OCI-LY1 (cell line): Measurements from ENCODE around the gene TRAK1.

Experiments used
- H2AFZ ChIP-seq: fragments of 200-600 bp; sonication (generic), shearing (Covaris generic); 2 replicates; pipeline ENCODE4 v1.6.0; 2014; ENCODE audit warnings: antibody characterized with exemption, mild to moderate bottlenecking, low read length
- H3F3A ChIP-seq: fragments of 200-600 bp; sonication (generic), shearing (Covaris generic); 2 replicates; pipeline ENCODE4 v1.6.0; 2014; ENCODE audit warnings: mild to moderate bottlenecking, antibody characterized with exemption, low read length, moderate library complexity; ENCODE audit not compliant: insufficient read depth
- H3K27ac ChIP-seq: fragments of 200-600 bp; sonication (generic); 2 replicates; pipeline ENCODE4 v1.5.1; 2014; ENCODE audit warnings: low read length, mixed run types, mild to moderate bottlenecking, low read depth; ENCODE audit not compliant: poor library complexity, severe bottlenecking
- H3K27me3 ChIP-seq: fragments of 200-600 bp; sonication (generic); 2 replicates; pipeline ENCODE4 v1.6.0; 2014; ENCODE audit warnings: antibody characterized with exemption, mild to moderate bottlenecking, low read length, moderate library complexity; ENCODE audit not compliant: insufficient read depth
- H3K36me3 ChIP-seq: fragments of 200-600 bp; sonication (generic); 2 replicates; pipeline ENCODE4 v1.6.1; 2014; ENCODE audit warnings: mild to moderate bottlenecking, antibody characterized with exemption, low read length, moderate library complexity, mixed read lengths; ENCODE audit not compliant: insufficient read depth
- H3K4me1 ChIP-seq: fragments of 200-600 bp; sonication (generic); 2 replicates; pipeline ENCODE4 v1.5.1; 2014; ENCODE audit warnings: mild to moderate bottlenecking, low read length, moderate library complexity; ENCODE audit not compliant: insufficient read depth, severe bottlenecking
- H3K4me2 ChIP-seq: fragments of 200-600 bp; sonication (generic), shearing (Covaris generic); 2 replicates; pipeline ENCODE4 v1.6.1; 2014; ENCODE audit warnings: low read length
- H3K4me3 ChIP-seq: fragments of 200-600 bp; sonication (generic); 2 replicates; pipeline ENCODE4 v1.5.1; 2014; ENCODE audit warnings: low read length, low read depth, mild to moderate bottlenecking, mixed read lengths; ENCODE audit not compliant: poor library complexity, severe bottlenecking
- H3K79me2 ChIP-seq: fragments of 200-600 bp; shearing (Covaris generic); 2 replicates; pipeline ENCODE4 v1.6.1; 2016; ENCODE audit warnings: mixed run types, low read length, mixed read lengths; ENCODE audit not compliant: insufficient read depth
- H3K9ac ChIP-seq: fragments of 200-600 bp; sonication (generic), shearing (Covaris generic); 2 replicates; pipeline ENCODE4 v1.6.1; 2014; ENCODE audit warnings: mild to moderate bottlenecking, low read length, mixed read lengths
- H3K9me2 ChIP-seq: fragments of 200-600 bp; sonication (generic), shearing (Covaris generic); 2 replicates; pipeline ENCODE4 v1.6.1; 2014; ENCODE audit warnings: low read depth, mild to moderate bottlenecking, low read length, mixed read lengths
- H3K9me3 ChIP-seq: fragments of 200-600 bp; shearing (Covaris generic); 2 replicates; pipeline ENCODE4 v1.6.1; 2014; ENCODE audit warnings: low read length, mixed read lengths
- H4K20me1 ChIP-seq: fragments of 200-600 bp; sonication (generic), shearing (Covaris generic); 2 replicates; pipeline ENCODE4 v1.6.0; 2016; ENCODE audit warnings: mild to moderate bottlenecking, low read length; ENCODE audit not compliant: insufficient read depth
- EZH2 ChIP-seq: fragments of 200-600 bp; sonication (generic), shearing (Covaris generic); IDR thresholded peaks from 2 replicates; pipeline ENCODE4 v1.8.0; 2017; ENCODE audit warnings: borderline replicate concordance, mixed run types, mild to moderate bottlenecking, antibody characterized with exemption, low read length, moderate library complexity, mixed read lengths
- TF ChIP-seq, protein P1 (sequence below): fragments of 200-600 bp; sonication (generic), shearing (Covaris generic); IDR thresholded peaks from 2 replicates; pipeline ENCODE4 v1.5.1; 2017; ENCODE audit warnings: mild to moderate bottlenecking, antibody characterized with exemption, low read length, moderate library complexity, mixed read lengths

The TRAK1 gene

DNA sequence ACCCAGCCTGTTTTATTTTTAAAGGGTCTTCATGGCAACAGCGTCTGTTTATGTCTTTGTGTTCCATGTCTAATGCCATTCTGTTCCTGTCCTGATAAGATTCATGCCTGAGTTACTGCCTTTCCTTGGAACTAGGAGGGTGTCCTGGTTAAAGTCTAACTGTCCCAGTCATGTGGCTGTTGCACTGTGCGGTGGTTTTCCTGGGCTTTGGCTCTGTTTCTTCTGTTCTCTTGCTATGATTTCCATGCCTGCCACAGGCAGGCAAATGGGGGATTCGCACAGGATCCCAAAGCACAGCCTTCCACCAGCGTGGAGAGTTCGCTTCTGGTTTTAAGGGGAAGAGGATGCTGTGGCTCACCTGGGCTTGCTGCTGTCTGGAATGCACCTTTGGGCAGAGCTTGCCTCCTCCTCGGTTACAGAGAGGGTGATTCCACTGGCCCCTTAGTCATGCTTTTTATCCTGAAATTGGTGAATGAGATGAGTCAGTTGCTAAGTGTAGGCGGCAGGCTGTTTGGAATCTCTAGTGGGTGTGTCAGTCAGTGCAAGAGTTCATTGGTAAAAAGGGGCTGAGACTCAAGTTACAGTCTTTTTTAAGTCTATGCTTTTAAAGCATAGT is 88.1 kb downstream of the TRAK1 start:
- Histone ChIP-seq H3K4me1 (peaks cover 26% of the 10 kb centered on the region), H3K9me2 (no peaks in the 10 kb centered on the region), H4K20me1 (0 out of 2 replicates have a peak, but pooled peaks cover 2% of the 10 kb centered on the region), H3K4me2 (no peak overlapping the region), H3F3A (no peaks in the 10 kb centered on the region), H3K9me3 (no peaks in the 10 kb centered on the region), H3K27ac (no peak overlapping the region), H2AFZ (no peak overlapping the region), H3K4me3 (no peak overlapping the region), H3K27me3 (no peaks in the 10 kb centered on the region), H3K9ac (no peak overlapping the region), H3K36me3 (peaks cover 42% of the 10 kb centered on the region; the same call in 1 of the 2 replicates), H3K79me2 (peaks cover 4% of the 10 kb centered on the region)
- TF ChIP-seq EZH2, result no peak
- TF ChIP-seq, protein P1, sequence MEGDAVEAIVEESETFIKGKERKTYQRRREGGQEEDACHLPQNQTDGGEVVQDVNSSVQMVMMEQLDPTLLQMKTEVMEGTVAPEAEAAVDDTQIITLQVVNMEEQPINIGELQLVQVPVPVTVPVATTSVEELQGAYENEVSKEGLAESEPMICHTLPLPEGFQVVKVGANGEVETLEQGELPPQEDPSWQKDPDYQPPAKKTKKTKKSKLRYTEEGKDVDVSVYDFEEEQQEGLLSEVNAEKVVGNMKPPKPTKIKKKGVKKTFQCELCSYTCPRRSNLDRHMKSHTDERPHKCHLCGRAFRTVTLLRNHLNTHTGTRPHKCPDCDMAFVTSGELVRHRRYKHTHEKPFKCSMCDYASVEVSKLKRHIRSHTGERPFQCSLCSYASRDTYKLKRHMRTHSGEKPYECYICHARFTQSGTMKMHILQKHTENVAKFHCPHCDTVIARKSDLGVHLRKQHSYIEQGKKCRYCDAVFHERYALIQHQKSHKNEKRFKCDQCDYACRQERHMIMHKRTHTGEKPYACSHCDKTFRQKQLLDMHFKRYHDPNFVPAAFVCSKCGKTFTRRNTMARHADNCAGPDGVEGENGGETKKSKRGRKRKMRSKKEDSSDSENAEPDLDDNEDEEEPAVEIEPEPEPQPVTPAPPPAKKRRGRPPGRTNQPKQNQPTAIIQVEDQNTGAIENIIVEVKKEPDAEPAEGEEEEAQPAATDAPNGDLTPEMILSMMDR, result no peak

DNA sequence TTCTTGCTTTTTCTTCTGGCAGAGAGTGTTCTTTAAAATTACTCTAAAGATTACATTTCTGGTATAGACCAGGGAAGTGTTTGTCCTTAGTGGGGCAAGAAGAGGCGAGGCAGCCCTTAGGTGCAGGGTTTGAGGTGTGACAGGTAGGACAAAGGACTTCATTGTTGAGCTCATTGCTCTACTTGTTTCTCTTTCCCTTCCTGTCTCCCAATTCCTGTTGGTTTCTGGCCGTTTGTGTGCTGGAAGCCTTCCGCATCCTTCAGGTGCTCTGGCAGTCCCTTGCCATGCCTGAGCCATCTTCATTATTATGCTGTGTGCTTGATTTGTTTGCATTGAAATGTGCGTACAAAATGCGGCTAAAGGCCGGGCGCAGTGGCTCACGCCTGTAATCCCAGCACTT is 89.7 kb downstream of the TRAK1 start:
- Histone ChIP-seq H3K79me2 (no peaks in the 10 kb centered on the region), H2AFZ (no peak overlapping the region), H3K9me3 (no peaks in the 10 kb centered on the region), H3K36me3 (peaks cover 53% of the 10 kb centered on the region; the same call in 1 of the 2 replicates), H3K27me3 (no peaks in the 10 kb centered on the region), H3F3A (no peaks in the 10 kb centered on the region), H3K9ac (no peak overlapping the region), H4K20me1 (0 out of 2 replicates have a peak, but pooled peaks cover 2% of the 10 kb centered on the region), H3K9me2 (no peaks in the 10 kb centered on the region), H3K4me1 (peaks cover 10% of the 10 kb centered on the region), H3K27ac (no peak overlapping the region), H3K4me2 (no peak overlapping the region), H3K4me3 (no peak overlapping the region)
- TF ChIP-seq EZH2, result no peak
- TF ChIP-seq, protein P1, result no peak

DNA sequence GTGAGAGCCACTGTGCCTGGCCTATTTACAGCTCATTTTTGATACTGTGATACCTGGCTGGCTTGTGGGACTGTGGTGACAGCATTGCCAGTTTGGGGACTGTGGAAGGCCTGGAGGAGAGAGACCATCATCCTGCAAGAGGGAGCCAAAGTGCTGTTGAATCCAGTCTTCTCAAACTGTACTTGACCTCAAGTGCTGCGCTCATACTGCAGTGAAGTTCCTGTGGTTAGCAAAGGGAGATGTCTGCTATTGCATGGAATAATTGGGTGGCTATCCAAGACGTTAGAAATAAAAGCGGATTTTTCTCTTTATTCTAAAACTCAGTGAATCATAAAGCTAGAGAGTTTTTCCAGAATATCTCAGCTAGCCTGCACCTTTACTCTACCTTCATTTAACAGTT is 91.4 kb downstream of the TRAK1 start:
- H3K9ac ChIP-seq, result no peak overlapping the region
- no peak overlapping the region for H3K4me2 ChIP-seq
- no peak overlapping the region for H3K4me3 ChIP-seq
- H3K27me3 ChIP-seq, result no peaks in the 10 kb centered on the region
- H3K27ac ChIP-seq, result no peak overlapping the region
- TF ChIP-seq, protein P1, result no peak
- no peak for TF ChIP-seq EZH2
- no peaks in the 10 kb centered on the region for H3K4me1 ChIP-seq
- no peaks in the 10 kb centered on the region for H3F3A ChIP-seq
- H3K9me3 ChIP-seq, result no peaks in the 10 kb centered on the region
- no peaks in the 10 kb centered on the region for H3K9me2 ChIP-seq
- no peak overlapping the region for H2AFZ ChIP-seq
- H3K36me3 ChIP-seq, result peaks cover 47% of the 10 kb centered on the region; the same call in 1 of the 2 replicates
- H3K79me2 ChIP-seq, result no peaks in the 10 kb centered on the region
- 0 out of 2 replicates have a peak, but pooled peaks cover 2% of the 10 kb centered on the region for H4K20me1 ChIP-seq
